Right hindlimb (tissue), 1 donor: ENCODE data around the gene TMEM59.
"Not testable (repeated sequence)": the region's sequence is repeated elsewhere in the genome, so short reads cannot be mapped to it uniquely, and the experiment has no call there.

Experiments used
- DNase-seq: peaks from one replicate; pipeline ENCODE4 v3.0.0-alpha.2; 2018

TMEM59 gene

GRCh38 chr1:54052934-54053744, at the start of gene TMEM59, which contains the start of gene TCEANC2:
Gene TMEM59 (minus strand): TSS chr1:54053204. CDS start chr1:54053188, 16 bp downstream.
Gene TCEANC2 (plus strand): TSS chr1:54053608. CDS start chr1:54054423, 815 bp downstream.
- DNase-seq: peak; percentile 99

DNA sequence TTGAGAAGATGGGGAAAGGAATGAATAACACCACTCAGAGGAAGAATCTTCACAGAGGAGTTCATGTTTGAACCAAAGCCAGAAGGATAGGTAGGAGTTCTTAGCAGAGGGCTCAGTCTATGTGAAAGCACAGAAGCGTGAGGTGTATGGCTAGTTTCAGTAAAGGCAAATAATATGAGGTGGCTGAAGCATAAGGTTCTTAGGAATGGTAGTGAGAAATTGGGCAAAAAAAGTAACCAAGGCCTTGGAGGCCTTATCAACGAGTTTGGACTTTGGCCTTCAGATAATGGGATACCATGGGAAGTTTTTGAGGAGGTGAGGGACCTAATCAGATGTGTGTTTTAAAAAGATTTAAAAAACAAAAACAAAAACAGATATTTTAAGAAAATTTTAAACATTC, 47.5 kb upstream of the TMEM59 start:
- DNase-seq: no peak

DNA sequence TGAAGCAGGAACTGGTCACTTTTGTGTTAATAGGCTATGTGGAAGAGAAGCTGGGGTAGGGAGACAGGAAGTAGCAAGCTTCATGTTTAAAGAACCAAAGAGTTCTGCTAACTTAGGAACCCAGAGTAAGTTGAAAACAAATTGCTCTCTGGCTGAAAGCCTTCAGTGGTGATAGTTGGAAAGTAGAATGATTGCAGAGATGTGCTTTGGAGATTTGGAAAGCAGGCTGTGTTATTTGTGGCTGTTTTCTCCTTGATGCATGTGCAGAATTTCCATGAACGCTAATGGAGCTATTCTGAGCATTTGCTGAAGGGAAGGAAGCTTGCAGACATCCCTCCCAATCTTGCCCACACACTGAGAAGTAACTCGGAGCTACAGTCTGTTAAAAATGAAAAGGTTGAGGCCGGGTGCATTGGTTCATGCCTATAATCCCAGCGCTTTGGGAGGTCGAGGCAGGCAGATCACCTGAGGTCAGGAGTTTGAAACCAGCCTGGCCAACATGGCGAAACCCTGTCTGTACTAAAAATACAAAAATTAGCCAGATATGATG, 46.1 kb upstream of the TMEM59 start:
- no peak for DNase-seq

DNA sequence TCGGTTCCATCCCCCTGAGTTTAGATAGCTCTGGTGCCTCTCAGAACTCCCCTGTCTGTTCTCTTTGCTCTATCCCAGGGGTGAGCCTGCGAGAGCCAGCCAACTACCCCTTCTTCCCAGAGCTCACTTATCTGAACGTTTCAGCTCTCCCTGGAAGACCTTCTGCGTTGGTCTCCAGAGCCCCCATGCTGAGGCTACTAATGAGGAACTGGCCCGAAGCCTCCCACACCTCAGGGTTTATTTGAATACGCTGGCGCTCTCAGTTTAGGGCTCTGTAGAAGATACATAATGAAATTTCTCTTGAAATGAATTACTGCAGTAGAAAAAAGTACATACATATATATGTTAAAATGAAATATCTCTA, 43.9 kb upstream of the TMEM59 start:
- DNase-seq: no peak

DNA sequence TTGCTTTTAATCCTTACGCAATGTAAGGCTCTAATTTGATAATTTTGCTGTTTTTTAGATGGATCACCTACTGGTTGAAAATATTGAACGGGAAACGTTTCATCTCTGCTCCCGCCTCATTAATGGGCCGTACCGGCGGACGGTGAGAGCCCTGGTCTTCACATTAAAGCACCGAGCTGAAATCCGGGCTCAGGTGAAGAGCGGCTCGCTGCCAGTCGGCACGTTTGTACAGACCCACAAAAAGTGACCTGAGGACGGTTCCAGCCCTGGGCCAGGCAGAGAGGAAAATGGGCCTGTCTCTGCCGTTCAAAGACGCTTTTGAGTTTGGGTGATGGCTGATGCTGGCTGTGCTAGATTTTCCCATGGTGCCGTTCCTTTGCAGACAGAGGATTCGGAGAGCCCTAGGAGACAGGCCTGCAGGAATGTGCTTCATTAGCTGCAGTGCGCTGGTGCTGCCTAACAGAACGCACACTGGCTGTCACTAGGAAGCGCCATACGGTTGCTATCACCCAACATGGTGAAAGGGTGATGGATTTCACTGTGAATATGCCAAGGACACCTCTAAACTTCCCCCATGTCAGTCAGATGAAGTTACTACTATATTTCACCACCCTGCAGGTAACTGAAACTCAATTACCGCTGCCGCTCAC, 43.3 kb upstream of the TMEM59 start:
- no peak for DNase-seq

DNA sequence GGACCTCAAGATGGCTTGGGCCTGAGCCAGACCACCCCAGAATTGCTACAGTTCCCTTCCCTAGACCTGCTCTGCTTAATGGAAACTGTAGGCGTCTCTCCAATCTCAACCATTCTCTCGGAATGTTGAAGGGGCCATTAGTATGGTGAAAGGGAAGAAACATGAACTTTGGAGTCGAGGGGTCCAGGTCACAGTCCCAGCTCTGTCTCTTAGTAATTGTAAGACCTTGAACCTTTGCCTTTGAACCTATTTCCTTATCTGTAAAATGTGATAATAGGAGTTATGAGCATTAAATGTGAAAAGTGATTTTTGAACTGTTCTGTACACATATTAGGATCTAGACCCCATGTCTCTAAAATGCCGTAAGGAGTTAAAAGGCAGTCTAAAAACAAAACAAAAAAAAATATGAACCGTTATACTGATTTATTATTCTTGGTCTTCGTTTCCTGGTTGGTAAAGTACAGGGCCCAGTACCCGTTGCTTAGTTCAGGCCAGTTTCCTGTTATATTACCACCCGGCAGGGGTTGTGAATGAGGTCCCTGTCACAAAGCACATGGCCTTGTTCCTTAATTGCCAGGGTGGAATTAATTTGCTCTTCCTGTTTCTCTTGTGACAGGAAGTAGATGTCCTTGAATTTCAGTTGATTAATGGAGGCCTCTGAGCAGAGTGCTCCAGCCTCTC, 42.7 kb upstream of the TMEM59 start:
- DNase-seq: no peak

GRCh38 chr1:54094730-54095105, 41.7 kb upstream of the TMEM59 start:
- not testable (repeated sequence) for DNase-seq

GRCh38 chr1:54094001-54094729, 41.2 kb upstream of the TMEM59 start:
- DNase-seq: no peak

- DNase-seq: no peak
Observed at GRCh38 chr1:54091666-54092065, 38.7 kb upstream of the TMEM59 start.

DNA sequence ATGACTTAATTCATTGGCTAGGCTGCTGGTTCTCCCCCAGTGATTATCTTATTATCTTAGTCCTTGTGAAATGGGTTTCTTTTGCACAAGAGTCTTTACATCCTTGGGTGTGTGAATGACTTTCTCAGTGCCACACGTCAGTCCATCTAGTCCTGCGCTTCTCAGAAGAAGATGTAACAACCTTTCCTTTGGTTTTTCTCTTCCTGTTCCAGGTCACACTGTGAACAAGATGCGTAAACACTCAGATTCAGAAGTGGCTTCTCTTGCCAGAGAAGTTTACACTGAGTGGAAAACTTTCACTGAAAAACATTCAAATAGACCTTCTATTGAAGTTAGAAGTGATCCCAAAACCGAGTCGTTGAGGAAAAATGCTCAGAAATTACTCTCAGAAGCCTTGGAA, 35.4 kb upstream of the TMEM59 start:
- no peak for DNase-seq

DNA sequence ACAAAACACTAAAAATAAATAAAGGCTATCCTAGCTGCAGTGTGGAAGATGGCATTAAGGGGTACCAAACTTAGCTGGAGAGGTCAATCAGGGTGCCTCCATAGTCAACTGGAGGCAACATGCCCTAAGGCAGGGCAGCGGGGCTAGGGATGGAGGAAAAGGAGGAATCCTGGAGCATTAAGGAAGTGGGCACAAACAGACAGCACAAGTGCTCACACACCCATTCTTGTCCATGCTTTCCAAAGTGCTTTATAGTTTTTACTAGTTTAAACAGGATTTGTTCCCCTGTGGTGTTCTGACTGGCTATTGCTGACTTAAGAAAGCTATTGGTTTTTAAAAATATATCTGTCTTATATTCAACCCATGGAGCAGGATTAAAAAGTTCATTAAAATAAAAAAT, 33.8 kb upstream of the TMEM59 start:
- no peak for DNase-seq

GRCh38 chr1:54084794-54085193, 31.8 kb upstream of the TMEM59 start:
- no peak for DNase-seq

- no peak for DNase-seq
Observed at GRCh38 chr1:54081306-54082270, 28.6 kb upstream of the TMEM59 start.

DNA sequence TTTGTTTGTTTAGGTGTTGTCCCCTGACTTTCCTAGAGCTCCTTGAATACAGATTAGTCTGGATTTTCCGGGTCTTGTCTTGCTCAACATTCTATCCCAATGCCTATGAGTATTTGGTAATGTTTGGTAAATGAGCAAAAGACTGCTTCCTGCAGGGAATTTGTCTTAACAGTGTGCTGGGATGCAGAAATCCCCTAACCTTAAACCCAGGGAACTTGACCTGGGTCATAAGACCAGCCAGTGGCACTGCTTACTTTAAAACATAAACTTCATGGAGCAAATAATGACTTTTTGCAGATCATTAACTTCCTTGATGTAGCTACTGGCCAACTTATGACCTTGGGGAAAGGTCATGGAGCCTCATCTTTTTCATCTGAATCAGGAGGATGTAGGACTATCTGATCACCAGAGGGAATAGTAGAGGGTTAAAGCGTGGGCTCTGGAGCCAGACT, 27.6 kb upstream of the TMEM59 start:
- DNase-seq: no peak

- DNase-seq: no peak
Observed at GRCh38 chr1:54077359-54077758, 24.4 kb upstream of the TMEM59 start.

DNA sequence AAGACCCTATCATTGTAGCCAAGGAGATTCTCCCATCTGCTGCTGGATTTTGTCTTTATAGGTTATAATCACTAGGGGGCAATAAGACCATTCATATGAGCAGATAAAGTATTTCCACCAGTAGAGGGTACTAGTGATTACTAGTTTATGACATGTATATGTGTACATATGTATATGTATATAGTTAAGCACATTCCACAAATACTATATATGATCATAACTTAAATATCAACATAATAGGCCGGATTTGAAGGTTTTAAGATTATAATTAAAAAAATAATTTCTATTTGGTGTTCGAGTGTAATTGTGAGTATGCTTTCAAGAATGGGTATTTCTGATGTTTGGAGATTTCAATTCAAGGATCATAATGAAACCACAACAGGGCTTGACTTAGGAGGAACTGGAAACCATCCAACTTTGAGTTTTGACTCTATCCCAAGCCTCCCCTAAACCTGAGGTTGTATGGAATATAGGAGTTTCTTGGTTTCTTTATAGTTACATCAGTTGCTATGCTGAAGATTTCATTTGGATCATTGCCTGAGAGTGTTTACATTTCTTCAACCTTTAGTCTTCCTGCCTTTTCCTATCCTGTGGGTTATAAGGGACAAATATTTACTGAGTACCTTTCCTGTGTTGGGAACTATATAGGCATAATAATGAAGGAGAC, 17.3 kb upstream of the TMEM59 start:
- DNase-seq: no peak

DNA sequence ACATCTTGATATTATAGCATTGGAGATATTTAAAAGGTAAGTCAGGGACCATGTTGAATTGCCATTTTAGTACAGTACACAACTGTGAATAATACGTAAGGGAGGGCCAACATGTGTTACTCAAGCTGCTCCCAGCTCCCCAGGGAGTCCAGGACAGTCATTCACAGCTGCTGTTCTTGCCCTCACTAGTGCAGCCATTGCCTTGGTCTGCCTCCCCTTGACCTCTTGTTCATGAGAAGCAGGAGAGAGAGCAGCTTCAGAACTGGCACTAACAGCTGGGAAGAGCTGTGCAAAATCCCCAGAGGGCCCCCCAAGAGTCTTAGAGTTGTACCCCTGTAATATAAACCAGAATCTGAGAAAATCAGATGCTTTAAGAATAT, 16.8 kb upstream of the TMEM59 start:
- peak; percentile 29 for DNase-seq

DNA sequence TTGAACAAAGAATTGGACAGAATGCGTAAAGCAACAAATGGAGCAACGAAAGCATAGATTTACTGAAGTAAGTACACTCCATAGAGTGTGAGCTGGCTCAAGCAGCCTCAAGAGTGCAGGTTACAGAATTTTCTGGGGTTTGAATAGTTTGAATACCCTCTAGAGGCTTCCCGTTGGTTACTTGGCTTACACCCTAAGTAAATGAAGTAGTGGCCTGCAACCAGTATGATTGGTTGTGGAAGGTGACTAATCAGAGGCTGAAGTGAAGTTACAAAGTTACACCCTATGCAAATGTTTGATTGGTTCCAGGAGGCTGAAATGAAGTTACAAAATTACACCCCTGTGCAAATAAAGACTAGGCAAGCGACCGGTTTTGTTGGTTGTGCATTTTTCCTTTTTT, 11.3 kb upstream of the TMEM59 start:
- no peak for DNase-seq

DNA sequence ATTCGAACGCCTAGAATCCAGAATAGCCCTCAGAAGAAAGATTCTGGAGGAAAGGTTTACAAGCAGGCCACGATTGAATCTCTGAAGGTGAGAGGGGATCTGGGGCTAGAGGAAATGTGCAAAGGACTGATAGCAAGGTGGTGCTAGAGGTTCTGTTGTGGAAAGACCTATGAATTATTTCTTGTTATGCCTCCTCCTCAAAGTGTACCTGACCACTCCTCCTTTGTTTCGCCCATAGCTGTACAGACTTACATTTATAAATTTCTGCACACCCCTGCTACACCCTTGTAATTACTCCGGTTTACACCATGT, 1.4 kb upstream of the TMEM59 start:
- no peak for DNase-seq

DNA sequence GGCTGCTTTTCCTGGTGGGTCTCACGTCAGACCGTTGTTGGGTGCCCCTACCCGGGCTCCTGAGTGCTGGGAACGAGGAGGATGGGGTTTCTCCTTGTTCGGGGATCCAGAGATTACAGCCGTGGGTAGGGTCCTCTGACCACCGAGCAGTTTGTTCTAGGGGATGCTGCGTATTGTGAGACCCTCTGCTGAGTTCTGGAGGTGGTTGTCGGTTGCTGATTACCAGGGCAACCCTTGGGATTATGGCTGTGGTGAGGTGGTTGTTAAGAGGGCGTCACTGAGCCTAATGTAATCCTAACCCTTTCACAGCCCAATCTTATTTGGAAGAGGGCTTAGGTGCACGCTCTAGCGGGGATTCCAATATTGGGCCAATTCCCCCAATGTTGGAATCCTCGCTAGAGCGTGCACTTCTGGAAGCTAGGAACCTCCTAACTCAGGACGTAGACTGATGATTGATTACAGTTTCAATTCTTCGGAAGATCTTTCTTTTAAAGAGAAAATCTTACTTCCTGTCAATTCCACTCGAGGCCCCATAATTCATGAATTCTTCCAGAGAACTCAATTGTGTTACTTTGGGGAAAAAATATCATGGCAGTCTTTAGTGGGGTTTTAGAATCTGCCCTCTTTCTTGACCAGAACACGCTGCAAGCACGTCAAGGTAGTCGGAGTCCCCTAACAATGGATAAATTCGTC, 887 bp upstream of the TMEM59 start:
- DNase-seq: no peak
